Rectal smooth muscle tissue (tissue), 1 donor: ENCODE results near the gene PLGLB1.
"Not testable (repeated sequence)": the region's sequence is repeated elsewhere in the genome, so short reads cannot be mapped to it uniquely, and the experiment has no call there.

Source experiments
- H3K27ac ChIP-seq: one replicate; pipeline ENCODE4 v1.7.0; 2013; ENCODE audit warnings: low read depth, low read length, inconsistent platforms
- H3K27me3 ChIP-seq: one replicate; pipeline ENCODE4 v1.7.0; 2013; ENCODE audit warnings: low read length; ENCODE audit not compliant: control insufficient read depth, insufficient read depth
- H3K36me3 ChIP-seq: one replicate; pipeline ENCODE4 v1.7.0; 2013; ENCODE audit warnings: low read length; ENCODE audit not compliant: control insufficient read depth, insufficient read depth
- H3K4me1 ChIP-seq: one replicate; pipeline ENCODE4 v1.7.0; 2013; ENCODE audit warnings: low read length; ENCODE audit not compliant: control insufficient read depth, insufficient read depth
- H3K4me3 ChIP-seq: one replicate; pipeline ENCODE4 v1.7.0; 2013; ENCODE audit warnings: low read length
- H3K9ac ChIP-seq: one replicate; pipeline ENCODE4 v1.7.0; 2013; ENCODE audit warnings: low read length

PLGLB1 gene

GRCh38 chr2:87021043-87021442, 601 bp downstream of the PLGLB1 start:
- not testable (repeated sequence) for H3K4me3 ChIP-seq, H3K27me3 ChIP-seq, H3K4me1 ChIP-seq, H3K36me3 ChIP-seq, H3K27ac ChIP-seq, H3K9ac ChIP-seq

- not testable (repeated sequence) for H3K4me3 ChIP-seq, H3K36me3 ChIP-seq, H3K27ac ChIP-seq, H3K9ac ChIP-seq, H3K27me3 ChIP-seq, H3K4me1 ChIP-seq
These were observed 2.6 kb downstream of the PLGLB1 start for GRCh38 chr2:87019053-87019452.

- H3K27ac ChIP-seq, result not testable (repeated sequence)
These were observed 7.0 kb downstream of the PLGLB1 start for GRCh38 chr2:87014489-87015169.

GRCh38 chr2:87004398-87004797, 17.2 kb downstream of the PLGLB1 start:
- not testable (repeated sequence) for H3K27ac ChIP-seq, H3K9ac ChIP-seq, H3K36me3 ChIP-seq, H3K4me1 ChIP-seq, H3K27me3 ChIP-seq, H3K4me3 ChIP-seq

More at GRCh38 chr2:87014489-87015169, 7.0 kb downstream of the PLGLB1 start:
- H3K9ac ChIP-seq, H3K36me3 ChIP-seq, H3K27me3 ChIP-seq, H3K4me1 ChIP-seq, H3K4me3 ChIP-seq: not testable (repeated sequence)
